Testis (tissue), 3 donors: ENCODE results near the gene PDIK1L. TPM values are rescaled to one million over a fixed set of nuclear protein-coding genes. Genes with fewer than 3 reads are reported as not detected.

Experiments used
- DNase-seq: peaks from one replicate; pipeline ENCODE4 v3.0.0-alpha.2; 2019
- H3K27ac ChIP-seq, 2 donors: fragments of 200-600 bp; sonication (generic); one replicate each; pipeline ENCODE4 v1.5.1; 2019
- H3K27me3 ChIP-seq: fragments of 200-600 bp; sonication (generic); one replicate; pipeline ENCODE4 v1.5.1; 2019
- H3K36me3 ChIP-seq: fragments of 200-600 bp; sonication (generic); one replicate; pipeline ENCODE4 v1.5.1; 2017; ENCODE audit warnings: low read depth; ENCODE audit errors: missing control alignments
- H3K4me1 ChIP-seq: fragments of 200-600 bp; sonication (generic); one replicate; pipeline ENCODE4 v1.5.1; 2019
- H3K4me3 ChIP-seq, 2 donors: fragments of 200-600 bp; sonication (generic); one replicate each; pipeline ENCODE4 v1.5.1; 2017 to 2019
- H3K9me3 ChIP-seq: fragments of 200-600 bp; sonication (generic); one replicate; pipeline ENCODE4 v1.5.1; 2017
- POLR2A ChIP-seq: fragments of 450-650 bp; IDR thresholded peaks from one replicate; pipeline ENCODE4 v1.6.1; 2017; ENCODE audit warnings: antibody characterized with exemption, mild to moderate bottlenecking, moderate library complexity
- WGBS, 2 donors: methylation state at CpG; one replicate each; pipeline ENCODE4 v1.1.5; 2018; 5-methylcytosine and 5-hydroxymethylcytosine counted together
- intact Hi-C: fragments of 100-400 bp; cut with DNase I; formaldehyde crosslinking; loops from one replicate; pipeline ENCODE4 v1.15.1; 2023; ENCODE audit warnings: low total_unique reads
- polyA plus RNA-seq: library from polyadenylated mRNA; stranded (reverse); fragments of 350-450 nt; fragmentation: Illumina TruSeq; extraction: RNeasy Lipid Tissue Mini Kit (QIAGEN cat#74804); gene quantifications from one replicate; pipeline ENCODE4 v1.2.3, GENCODE V29; 2014; ENCODE audit warnings: low read depth, low replicate concordance; ENCODE audit not compliant: insufficient read depth
- total RNA-seq, 2 donors: library from RNA; depleted of rRNA; stranded (reverse); fragments of >200 nt; gene quantifications; one replicate each; pipeline ENCODE4 v1.2.3, GENCODE V29; 2016
- TF ChIP-seq, protein P1 (sequence below), 3 experiments: fragments of 450-650 bp in 2 of 3; fragments of 200-600 bp in 1 of 3; sonication (generic) in 1 of 3; IDR thresholded peaks; one replicate each; pipeline ENCODE4 v1.5.1; 2016 to 2019; ENCODE audit warnings: antibody characterized with exemption in 3 of 3, mild to moderate bottlenecking in 2 of 3, moderate library complexity in 1 of 3

The PDIK1L gene
- total and polyA plus RNA-seq, 3 donors from 2014 or later: 7.0 to 11.7 (median 9.9) TPM

DNA sequence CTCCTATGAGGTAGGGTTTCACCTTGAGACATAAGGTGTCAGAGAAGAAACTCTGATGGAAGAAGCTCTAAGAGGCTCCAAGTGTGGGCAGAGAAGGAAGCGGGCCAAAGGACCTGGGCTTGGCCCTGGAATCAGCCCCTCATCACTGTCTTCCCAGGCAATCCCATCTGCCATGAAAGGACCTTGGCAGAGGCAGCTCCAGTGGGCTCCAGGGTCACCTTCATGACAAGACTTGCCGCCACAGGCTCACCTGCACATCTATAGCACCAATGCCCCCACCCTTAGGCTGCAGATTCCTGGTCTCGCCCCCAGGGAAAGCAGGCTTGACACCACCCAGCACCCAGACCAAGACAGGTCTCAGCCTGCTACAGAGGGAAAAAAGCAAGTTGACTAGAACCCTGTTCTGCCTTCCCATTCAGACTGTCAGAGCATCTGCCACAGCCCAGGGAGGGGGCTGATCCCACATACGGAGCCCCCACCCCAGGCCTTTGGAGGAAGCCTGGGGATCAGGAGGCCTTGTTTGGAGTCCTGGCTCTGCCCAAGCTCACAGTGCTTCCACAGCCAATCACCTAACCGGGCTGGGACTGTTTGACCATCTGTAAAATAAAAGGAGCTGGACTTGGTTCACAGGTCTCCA is 46.8 kb downstream of the PDIK1L start:
- intact Hi-C loops: no loop called here
- no peak overlapping the region for H3K27ac ChIP-seq
- no peak overlapping the region for H3K4me3 ChIP-seq
- 92 to 95% methylated on average over 5 of the region's 5 CpGs for WGBS, 2 donors
- no peaks in the 10 kb centered on the region for H3K36me3 ChIP-seq
- no peak for DNase-seq
- H3K4me1 ChIP-seq: peaks cover 7% of the 10 kb centered on the region
- TF ChIP-seq, protein P1, sequence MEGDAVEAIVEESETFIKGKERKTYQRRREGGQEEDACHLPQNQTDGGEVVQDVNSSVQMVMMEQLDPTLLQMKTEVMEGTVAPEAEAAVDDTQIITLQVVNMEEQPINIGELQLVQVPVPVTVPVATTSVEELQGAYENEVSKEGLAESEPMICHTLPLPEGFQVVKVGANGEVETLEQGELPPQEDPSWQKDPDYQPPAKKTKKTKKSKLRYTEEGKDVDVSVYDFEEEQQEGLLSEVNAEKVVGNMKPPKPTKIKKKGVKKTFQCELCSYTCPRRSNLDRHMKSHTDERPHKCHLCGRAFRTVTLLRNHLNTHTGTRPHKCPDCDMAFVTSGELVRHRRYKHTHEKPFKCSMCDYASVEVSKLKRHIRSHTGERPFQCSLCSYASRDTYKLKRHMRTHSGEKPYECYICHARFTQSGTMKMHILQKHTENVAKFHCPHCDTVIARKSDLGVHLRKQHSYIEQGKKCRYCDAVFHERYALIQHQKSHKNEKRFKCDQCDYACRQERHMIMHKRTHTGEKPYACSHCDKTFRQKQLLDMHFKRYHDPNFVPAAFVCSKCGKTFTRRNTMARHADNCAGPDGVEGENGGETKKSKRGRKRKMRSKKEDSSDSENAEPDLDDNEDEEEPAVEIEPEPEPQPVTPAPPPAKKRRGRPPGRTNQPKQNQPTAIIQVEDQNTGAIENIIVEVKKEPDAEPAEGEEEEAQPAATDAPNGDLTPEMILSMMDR (IDR thresholded peaks at IDR 0.05): no peak
- no peak for TF ChIP-seq POLR2A
- no peaks in the 10 kb centered on the region for H3K27me3 ChIP-seq
- no peaks in the 10 kb centered on the region for H3K9me3 ChIP-seq

GRCh38 chr1:26158908-26159742 is 47.5 kb downstream of the PDIK1L start, which contains the start of gene FAM110D:
Gene FAM110D (plus strand): TSS chr1:26159079. CDS start chr1:26161292, 2,213 bp downstream.
- intact Hi-C loops: no loop called here
- Histone ChIP-seq H3K36me3 (no peaks in the 10 kb centered on the region), H3K27me3 (no peaks in the 10 kb centered on the region), H3K27ac (no peak within 1 kb of the TSS), H3K4me1 (peaks cover 7% of the 10 kb centered on the region), H3K4me3 (peak within 1 kb of the TSS in 1 of 2 donors; percentile 6), H3K9me3 (no peaks in the 10 kb centered on the region)
- TF ChIP-seq POLR2A: no peak
- TF ChIP-seq, protein P1 (IDR thresholded peaks at IDR 0.05): no peak
- no peak for DNase-seq
- WGBS, 2 donors: 61 to 63% methylated on average over 4 to 6 of the region's 6 CpGs

GRCh38 chr1:26159743-26160039 is 48.1 kb downstream of the PDIK1L start:
- Histone ChIP-seq H3K27ac (no peak overlapping the region), H3K4me1 (peaks cover 7% of the 10 kb centered on the region), H3K4me3 (peak overlapping the region in 1 of 2 donors; percentile 6), H3K36me3 (no peaks in the 10 kb centered on the region), H3K9me3 (no peaks in the 10 kb centered on the region), H3K27me3 (no peaks in the 10 kb centered on the region)
- no peak for DNase-seq
- intact Hi-C loops: loop anchor here (10.0 kb wide), 1 partner anchor 45 kb away; the partner anchor contains the start of gene PDIK1L
- WGBS, 2 donors: 69 to 77% methylated on average over 4 of the region's 4 CpGs
- TF ChIP-seq, protein P1 (IDR thresholded peaks at IDR 0.05): no peak
- no peak for TF ChIP-seq POLR2A

GRCh38 chr1:26160527-26161414 is 49.1 kb downstream of the PDIK1L start:
- TF ChIP-seq POLR2A: no peak
- Histone ChIP-seq H3K4me3 (peak overlapping the region; percentile 47 to 59), H3K4me1 (peaks cover 7% of the 10 kb centered on the region), H3K36me3 (no peaks in the 10 kb centered on the region), H3K27ac (no peak overlapping the region), H3K27me3 (no peaks in the 10 kb centered on the region), H3K9me3 (no peaks in the 10 kb centered on the region)
- no peak for DNase-seq
- intact Hi-C loops: loop anchor here (10.0 kb wide), 1 partner anchor 46 kb away; the partner anchor contains the start of gene PDIK1L
- WGBS, 2 donors: 45 to 47% methylated on average over 5 to 16 of the region's 18 CpGs
